Measurements from ENCODE around the gene NPDC1. TPM values are rescaled to one million over a fixed set of nuclear protein-coding genes. Genes with fewer than 3 reads are reported as not detected.

Gene NPDC1
- total RNA-seq, 1 donor = 2.5 TPM

- H3K4me1 ChIP-seq (ENCODE audit: insufficient read depth, low read length) = no peaks in the 10 kb centered on the region
- no peaks in the 10 kb centered on the region for H3K27me3 ChIP-seq (ENCODE audit: insufficient read depth, low read length)
- H3K9me3 ChIP-seq (ENCODE audit: low read depth, low read length) = no peaks in the 10 kb centered on the region
- no peak overlapping the region for H3K4me3 ChIP-seq (ENCODE audit: low read length)
Observed at GRCh38 chr9:137020771-137021567, 25.0 kb downstream of the NPDC1 start.

- Histone ChIP-seq H3K4me1 (ENCODE audit: insufficient read depth, low read length) (no peaks in the 10 kb centered on the region), H3K27me3 (ENCODE audit: insufficient read depth, low read length) (no peaks in the 10 kb centered on the region), H3K4me3 (ENCODE audit: low read length) (no peak overlapping the region), H3K9me3 (ENCODE audit: low read depth, low read length) (no peaks in the 10 kb centered on the region)
Observed at GRCh38 chr9:137019891-137020683, 25.9 kb downstream of the NPDC1 start.

DNA sequence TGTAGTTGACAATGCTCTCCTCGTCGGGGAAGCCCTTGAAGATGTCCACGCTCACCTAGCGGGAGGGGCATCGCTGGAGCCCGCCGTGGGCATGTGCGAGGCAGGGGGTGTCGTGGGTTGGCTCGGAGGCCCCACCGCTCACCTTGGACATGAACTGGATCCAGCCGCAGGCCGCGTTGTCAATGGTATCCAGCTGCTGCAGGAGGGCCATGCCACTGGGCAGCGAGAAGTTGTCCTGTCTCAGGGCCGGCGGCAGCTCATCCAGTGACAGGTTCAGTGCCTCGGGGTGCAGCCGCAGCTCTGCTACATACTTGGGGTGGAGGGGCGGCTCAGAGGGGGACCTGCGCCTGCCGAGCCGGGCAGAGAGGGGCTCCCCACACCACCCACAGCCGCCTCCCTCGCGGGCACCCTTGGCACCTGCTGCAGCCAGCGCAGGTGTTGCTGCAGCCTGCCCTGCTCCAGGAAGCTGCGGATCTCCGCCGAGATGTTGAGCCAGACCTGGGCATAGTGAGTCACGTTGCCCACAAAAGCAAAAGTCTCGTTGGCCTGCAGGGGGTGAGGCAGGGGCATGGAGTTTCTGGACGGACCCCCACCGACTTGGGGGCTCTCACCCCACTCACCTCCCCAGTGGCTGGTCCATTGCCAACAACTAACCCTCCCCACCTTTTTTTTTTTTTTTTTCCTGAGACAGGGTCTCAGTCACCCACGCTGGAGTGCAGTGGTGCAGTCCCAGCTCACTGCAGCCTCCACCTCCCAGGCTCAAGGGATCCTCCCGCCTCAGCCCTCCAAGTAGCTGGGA lies 27.0 kb downstream of the NPDC1 start:
- H3K4me1 ChIP-seq (ENCODE audit: insufficient read depth, low read length) = no peaks in the 10 kb centered on the region
- H3K9me3 ChIP-seq (ENCODE audit: low read depth, low read length) = no peaks in the 10 kb centered on the region

GRCh38 chr9:137017791-137018497 lies 28.0 kb downstream of the NPDC1 start:
- Histone ChIP-seq H3K4me3 (ENCODE audit: low read length) (no peak overlapping the region), H3K4me1 (ENCODE audit: insufficient read depth, low read length) (no peaks in the 10 kb centered on the region), H3K9me3 (ENCODE audit: low read depth, low read length) (no peaks in the 10 kb centered on the region), H3K27me3 (ENCODE audit: insufficient read depth, low read length) (no peaks in the 10 kb centered on the region)

More for the DNA sequence above, 27.0 kb downstream of the NPDC1 start:
- no peak overlapping the region for H3K4me3 ChIP-seq (ENCODE audit: low read length)
- H3K27me3 ChIP-seq (ENCODE audit: insufficient read depth, low read length) = no peaks in the 10 kb centered on the region

DNA sequence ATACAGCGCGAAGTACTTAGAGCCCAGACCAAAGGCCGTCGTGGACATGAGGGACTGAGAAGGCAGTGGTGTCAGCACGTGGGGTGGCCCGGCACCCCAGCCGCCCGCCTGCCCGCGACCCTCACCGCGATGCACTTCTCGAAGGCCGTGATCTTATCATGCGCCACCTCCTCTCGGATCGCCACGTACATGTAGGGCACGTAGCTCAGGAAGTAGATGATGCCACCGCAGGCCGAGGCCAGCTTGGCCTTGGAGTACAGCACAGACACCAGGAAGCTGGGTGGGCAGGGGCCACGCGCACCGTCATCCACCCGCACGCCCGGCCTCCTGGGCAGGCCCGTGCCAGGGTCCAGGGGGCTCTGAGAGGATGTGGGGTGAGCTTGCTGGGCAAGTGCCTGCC lies 28.9 kb downstream of the NPDC1 start:
- Histone ChIP-seq H3K4me1 (ENCODE audit: insufficient read depth, low read length) (no peaks in the 10 kb centered on the region), H3K27me3 (ENCODE audit: insufficient read depth, low read length) (no peaks in the 10 kb centered on the region), H3K9me3 (ENCODE audit: low read depth, low read length) (no peaks in the 10 kb centered on the region), H3K4me3 (ENCODE audit: low read length) (no peak overlapping the region)

- Histone ChIP-seq H3K27me3 (ENCODE audit: insufficient read depth, low read length) (no peaks in the 10 kb centered on the region), H3K4me3 (ENCODE audit: low read length) (no peak overlapping the region), H3K9me3 (ENCODE audit: low read depth, low read length) (no peaks in the 10 kb centered on the region), H3K4me1 (ENCODE audit: insufficient read depth, low read length) (no peaks in the 10 kb centered on the region)
Observed at GRCh38 chr9:137016436-137016835, 29.5 kb downstream of the NPDC1 start.

DNA sequence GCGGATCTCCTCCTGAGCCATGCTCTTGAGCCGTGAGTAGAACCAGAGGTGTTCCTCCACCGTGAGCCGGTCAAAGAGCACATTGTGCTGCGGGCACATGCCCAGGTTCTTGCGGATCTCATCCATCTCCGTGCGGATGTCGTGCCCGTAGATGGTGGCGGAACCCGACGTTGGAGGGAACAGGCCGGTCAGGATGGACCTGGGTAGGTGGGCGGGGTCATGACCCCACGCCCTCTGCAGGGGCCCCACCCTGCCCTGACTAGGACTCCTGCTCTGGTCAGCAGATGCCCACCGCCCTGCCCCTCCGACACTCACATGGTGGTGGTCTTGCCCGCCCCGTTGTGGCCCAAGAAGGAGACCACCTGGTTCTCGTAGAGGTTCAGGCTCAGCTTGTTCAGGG lies 30.0 kb downstream of the NPDC1 start:
- no peak overlapping the region for H3K4me3 ChIP-seq (ENCODE audit: low read length)
- H3K27me3 ChIP-seq (ENCODE audit: insufficient read depth, low read length) = no peaks in the 10 kb centered on the region
- no peaks in the 10 kb centered on the region for H3K9me3 ChIP-seq (ENCODE audit: low read depth, low read length)
- no peaks in the 10 kb centered on the region for H3K4me1 ChIP-seq (ENCODE audit: insufficient read depth, low read length)

DNA sequence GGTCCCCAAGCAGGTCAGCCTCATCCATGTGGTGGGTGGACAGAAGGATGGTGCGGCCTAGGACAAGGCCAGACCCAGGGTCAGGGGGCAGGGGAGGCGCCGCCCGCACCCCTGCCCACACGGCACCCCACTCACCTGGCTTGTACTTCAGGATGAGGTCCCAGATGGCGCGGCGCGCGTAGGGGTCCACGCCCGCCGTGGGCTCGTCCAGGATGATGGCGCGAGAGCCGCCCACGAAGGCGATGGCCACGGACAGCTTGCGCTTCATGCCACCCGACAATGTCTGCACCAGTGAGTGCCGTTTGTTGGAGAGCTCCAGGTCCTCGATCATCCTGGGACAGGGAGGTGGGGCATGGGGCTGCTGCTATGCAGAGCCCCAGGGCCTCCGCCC lies 30.4 kb downstream of the NPDC1 start:
- no peak overlapping the region for H3K4me3 ChIP-seq (ENCODE audit: low read length)
- no peaks in the 10 kb centered on the region for H3K9me3 ChIP-seq (ENCODE audit: low read depth, low read length)
- H3K27me3 ChIP-seq (ENCODE audit: insufficient read depth, low read length) = no peaks in the 10 kb centered on the region
- H3K4me1 ChIP-seq (ENCODE audit: insufficient read depth, low read length) = no peaks in the 10 kb centered on the region

DNA sequence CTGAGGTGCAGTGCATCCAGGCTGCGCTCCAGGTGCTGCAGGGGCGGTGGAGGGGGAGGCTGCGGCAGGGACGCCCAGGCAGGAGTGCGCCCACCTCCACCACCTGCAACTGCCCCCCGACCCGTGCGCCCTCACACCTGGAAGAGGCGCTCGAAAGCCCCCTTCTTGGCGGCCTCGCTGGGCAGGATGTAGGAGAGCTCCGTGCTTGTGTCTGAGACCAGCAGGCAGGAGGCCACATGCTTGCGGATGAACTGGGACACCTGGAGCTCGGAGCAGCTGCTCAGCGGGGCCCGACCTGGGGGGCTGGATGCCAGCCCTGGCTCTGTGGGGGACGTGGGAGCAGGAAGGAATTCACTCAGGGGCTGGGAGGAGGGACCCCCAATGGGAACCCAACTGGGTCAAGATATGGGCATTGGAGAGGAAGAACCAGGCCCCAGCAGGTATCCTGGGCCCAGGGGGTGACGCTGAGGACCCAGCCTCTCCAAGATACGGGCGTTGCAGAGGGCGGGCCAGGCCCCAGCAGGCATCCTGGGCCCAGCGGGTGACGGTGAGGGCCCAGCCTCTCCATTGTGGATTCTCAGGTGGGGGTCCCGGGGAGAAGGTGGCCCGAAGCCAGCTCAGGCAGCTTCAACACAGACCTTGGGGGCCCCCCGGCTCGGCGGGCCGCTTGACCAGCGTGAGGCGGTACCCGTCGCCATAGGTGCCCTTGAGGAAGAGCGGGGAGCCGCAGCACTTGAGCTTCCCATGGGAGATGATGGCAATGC lies 31.0 kb downstream of the NPDC1 start:
- H3K27me3 ChIP-seq (ENCODE audit: insufficient read depth, low read length) = no peaks in the 10 kb centered on the region
- H3K4me1 ChIP-seq (ENCODE audit: insufficient read depth, low read length) = no peaks in the 10 kb centered on the region
- H3K9me3 ChIP-seq (ENCODE audit: low read depth, low read length) = no peaks in the 10 kb centered on the region
- H3K4me3 ChIP-seq (ENCODE audit: low read length) = no peak overlapping the region

GRCh38 chr9:137014166-137014565 lies 31.8 kb downstream of the NPDC1 start:
- Histone ChIP-seq H3K9me3 (ENCODE audit: low read depth, low read length) (no peaks in the 10 kb centered on the region), H3K4me3 (ENCODE audit: low read length) (no peak overlapping the region), H3K4me1 (ENCODE audit: insufficient read depth, low read length) (no peaks in the 10 kb centered on the region), H3K27me3 (ENCODE audit: insufficient read depth, low read length) (no peaks in the 10 kb centered on the region)

DNA sequence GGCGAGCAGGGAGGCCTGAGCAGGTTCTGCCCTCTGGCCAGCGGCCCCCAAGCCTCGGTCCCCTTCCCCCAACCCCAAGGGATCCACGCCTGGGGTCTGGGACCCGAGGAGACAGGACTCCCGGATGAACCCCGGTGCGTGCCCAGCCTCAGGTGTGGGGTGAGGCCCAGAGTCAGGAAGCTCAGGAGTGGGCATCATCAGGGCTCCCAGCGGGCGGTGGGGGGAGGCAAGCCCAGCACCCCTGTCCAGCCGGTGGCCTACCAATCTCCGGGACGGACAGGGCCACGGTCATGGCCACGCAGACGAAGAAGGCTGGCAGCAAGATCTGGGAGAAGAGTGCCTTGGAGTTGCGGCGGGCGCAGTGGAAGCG lies 32.4 kb downstream of the NPDC1 start:
- Histone ChIP-seq H3K27me3 (ENCODE audit: insufficient read depth, low read length) (no peaks in the 10 kb centered on the region), H3K9me3 (ENCODE audit: low read depth, low read length) (no peaks in the 10 kb centered on the region), H3K4me3 (ENCODE audit: low read length) (no peak overlapping the region), H3K4me1 (ENCODE audit: insufficient read depth, low read length) (no peaks in the 10 kb centered on the region)

DNA sequence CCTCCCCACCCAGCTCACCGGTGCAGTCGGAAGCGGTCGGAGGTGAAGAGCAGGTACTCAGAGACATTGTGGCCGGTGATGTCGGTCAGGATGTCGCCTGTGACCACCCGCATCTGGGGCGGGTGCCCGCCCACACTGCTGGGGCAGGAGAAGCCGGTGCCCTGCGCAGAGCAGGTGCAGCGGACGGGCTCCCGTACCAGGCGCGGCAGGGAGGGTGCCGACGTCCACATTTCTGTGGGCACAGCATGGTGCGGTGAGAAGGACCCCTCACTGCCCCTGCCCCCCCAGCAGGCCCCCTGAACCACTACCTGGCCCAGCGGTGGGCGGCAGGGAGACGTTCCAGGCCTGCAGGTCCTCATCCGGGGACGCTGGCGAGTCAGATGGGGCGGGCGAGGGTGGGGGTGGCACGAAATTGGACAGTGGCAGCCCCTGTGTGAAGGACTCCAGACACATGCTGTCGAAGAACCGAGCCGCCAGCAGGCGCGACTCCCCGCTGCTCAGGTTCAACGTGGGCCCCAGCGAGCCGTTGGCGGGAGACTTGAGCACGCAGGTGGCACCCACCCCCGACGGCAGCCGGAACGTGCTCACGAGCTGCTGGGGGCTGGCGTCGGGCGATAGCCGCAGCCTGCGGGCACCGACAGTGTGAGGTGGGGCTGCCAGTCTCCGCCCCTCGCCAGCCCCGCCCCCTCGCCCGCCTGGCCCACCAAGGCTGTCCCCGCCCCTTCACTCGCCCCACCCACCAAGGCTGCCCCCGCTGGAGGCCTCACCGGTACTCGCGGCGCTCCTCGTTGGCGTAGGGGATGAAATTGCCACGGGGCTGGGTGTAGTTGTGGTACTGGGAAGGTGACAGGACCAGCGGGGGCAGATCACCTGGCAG lies 33.0 kb downstream of the NPDC1 start:
- Histone ChIP-seq H3K27me3 (ENCODE audit: insufficient read depth, low read length) (no peaks in the 10 kb centered on the region), H3K9me3 (ENCODE audit: low read depth, low read length) (no peaks in the 10 kb centered on the region), H3K4me3 (ENCODE audit: low read length) (no peak overlapping the region), H3K4me1 (ENCODE audit: insufficient read depth, low read length) (no peaks in the 10 kb centered on the region)

DNA sequence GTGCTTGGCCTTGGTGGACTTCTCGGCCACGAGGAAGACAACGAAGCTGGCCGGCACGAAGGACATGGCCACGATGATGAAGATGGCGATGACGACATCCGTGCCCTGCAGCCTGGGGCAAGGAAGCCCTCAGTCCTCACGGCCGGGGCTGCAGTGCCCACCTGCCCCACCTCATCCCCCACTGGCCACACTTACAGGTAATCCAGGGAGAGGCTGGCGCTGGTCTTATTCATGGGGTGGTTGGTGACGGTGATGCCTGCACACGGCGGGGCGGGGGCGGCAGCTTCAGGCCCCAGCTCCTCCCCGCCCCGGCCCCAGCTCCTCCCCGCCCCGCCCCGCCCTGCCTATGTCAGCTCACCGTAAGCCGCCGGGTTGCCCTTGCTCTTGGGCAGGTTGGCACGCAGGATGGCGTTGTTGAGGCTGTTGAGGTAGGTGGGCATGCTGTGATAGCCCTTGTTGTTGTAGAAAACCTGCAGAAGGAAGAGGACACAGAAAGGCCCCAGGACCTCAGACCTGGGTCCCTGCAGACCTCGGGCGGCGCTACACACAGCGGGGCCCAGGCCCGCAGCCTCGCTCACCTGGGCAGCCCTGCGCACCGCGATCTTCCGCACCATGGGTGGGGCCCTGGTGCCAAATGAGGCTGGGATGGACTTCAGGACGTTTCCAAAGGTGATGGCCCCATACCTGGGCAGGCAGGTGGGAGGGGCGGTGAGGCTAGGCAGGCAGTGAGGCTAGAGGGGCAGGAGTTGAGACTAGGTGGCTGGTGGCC lies 33.9 kb downstream of the NPDC1 start:
- H3K27me3 ChIP-seq (ENCODE audit: insufficient read depth, low read length) = no peaks in the 10 kb centered on the region
- H3K4me3 ChIP-seq (ENCODE audit: low read length) = no peak overlapping the region
- no peaks in the 10 kb centered on the region for H3K9me3 ChIP-seq (ENCODE audit: low read depth, low read length)
- no peaks in the 10 kb centered on the region for H3K4me1 ChIP-seq (ENCODE audit: insufficient read depth, low read length)
